Glomerular visceral epithelial cell (primary cell): ENCODE results near the gene CDK5RAP2.
"Not testable (repeated sequence)": the region's sequence is repeated elsewhere in the genome, so short reads cannot be mapped to it uniquely, and the experiment has no call there.

Source experiments
- DNase-seq: peaks from one replicate; pipeline ENCODE4 v3.0.0-alpha.2; 2016; ENCODE audit errors: extremely low spot score

The CDK5RAP2 gene

DNA sequence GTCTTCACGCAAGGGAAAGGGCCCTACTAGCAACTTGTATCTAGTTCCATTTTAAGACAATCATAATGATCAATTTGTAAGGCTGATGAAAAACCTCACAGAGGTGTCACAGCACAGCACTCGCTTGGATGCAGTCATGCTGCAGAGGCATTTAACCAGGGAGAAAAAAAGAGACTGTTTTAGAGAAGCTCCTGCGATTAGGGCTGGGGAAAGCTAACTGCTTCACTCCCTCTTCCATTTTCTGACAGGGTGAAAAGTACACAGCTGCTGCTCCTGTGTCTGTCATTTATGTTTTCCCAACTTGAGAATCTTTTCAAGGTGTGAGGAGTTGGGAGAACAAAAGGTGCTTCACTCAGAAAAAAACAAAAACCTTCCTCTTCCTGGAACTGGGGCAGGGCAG lies 106.4 kb downstream of the CDK5RAP2 start:
- DNase-seq: no peak

DNA sequence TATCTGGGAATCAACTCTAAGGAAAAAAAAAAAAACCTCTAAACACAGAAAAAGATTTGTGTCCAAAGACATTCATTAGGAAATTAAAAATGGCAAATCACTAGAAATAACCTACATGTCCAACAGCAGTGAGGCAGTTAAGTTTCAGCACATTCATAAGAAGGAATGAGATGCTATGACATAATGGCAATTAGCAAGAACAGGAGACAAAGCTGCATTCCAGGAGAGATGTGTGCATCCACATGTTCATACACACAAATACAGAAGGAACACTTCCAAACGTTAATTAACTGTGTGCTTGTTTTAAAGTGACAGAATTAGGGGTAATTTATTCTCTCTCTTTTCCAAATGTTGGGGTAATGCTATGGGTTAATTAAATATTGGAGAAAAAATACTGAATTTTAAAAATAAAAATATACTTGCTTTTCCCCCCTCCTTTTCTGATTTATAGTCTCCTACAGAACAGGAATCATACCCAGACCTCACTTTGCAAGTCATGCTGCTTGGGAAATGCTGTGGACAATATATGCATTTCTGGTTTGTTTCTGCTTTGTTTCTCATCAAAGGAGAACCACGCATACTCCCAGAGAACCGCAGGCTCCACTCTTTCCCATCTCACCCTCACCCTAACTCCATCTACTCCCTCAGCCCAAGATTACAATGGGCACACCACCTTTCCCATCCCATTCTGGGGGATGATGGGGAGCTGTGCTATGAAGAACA lies 114.1 kb downstream of the CDK5RAP2 start:
- no peak for DNase-seq

DNA sequence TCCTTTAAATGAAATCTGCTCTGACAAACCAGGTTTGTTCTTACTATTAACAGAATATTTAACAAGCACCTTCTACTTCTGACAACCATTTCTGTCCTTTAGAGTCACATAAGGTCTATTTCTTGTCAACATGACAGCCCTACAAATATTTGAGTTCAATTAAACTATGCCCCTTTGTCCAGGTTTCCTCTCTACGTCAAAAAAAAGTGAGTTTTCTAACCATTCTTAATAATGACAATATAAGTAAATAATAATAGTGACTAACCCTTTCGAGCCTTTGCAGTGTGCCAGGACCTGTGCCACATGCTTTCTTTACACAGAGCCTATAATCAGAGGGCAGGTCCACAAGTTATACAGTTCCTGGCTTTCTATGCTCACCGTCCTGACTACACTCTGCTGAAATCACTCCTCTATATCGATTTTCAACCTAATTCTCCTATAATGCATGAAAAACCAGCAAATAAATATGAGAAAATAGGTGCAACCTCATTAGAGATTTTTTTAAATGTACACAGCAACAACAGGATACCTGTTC lies 115.0 kb downstream of the CDK5RAP2 start:
- DNase-seq: no peak

DNA sequence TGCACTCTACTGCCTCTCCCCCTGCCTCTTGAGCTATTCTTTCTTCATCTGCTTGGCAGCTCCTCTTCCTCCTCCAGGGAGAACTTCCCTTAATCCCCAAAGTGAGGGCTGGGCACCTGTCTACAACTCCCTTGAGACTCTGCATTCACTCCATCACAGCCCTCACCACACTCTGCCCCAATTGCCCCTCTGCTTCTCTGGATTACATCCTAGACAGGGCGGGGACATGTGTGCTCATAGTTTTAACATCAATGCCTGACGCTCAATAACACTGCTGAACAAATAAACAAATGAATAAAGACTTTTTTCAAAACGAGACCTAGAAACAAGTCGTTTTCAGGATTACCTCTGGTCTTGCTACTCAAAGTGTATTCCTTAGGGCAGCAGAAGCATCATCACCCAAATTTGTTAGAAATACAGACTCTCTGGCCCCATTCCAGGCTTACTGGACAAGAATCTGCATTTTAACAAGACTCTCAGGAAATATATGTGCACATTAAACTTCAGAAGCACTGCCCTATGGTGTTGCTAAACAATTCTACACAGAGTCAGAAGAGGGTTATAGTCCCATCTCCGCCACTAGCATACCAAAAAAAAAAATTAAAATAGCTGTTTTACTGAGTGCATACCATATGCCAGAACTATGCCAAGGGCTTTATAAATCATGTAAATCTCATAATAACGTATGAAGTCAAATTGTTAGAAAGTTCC lies 115.6 kb downstream of the CDK5RAP2 start:
- DNase-seq: no peak

DNA sequence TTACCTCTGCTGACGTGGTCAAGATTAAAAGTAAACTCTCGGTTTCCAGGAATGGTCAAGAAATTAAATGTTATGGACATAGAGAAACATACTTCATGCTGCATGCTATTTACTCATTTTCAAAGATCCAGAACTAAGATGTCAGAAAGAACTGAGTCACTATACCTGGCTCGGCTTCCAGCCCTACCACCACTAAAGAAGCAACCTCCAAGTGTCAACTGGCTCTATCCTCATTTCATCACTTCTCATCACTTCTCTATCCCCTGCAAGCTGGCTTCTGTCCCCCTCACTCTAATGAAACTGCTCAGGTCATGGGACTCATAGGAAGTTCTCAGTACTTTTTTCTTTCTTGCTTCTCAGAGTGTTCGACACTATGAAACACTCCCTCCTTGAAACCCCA lies 116.2 kb downstream of the CDK5RAP2 start:
- DNase-seq: no peak

DNA sequence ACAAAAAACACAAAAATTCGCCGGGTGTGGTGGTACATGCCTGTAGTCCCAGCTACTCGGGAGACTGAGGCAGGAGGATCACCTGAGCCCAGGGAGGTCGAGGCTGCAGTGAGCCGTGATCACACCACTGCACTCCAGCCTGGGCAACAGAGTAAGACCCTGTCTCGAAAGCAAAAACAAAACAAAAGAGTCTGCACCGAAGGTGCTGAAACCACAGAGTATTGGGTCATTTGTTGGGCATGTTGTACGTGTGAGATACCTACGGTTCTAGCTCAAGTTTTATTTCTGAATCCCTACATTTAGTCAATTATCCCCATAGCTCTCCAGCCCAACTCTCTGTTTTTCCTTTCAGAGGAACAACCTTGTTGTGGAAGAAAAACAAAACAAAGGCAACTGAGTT lies 118.3 kb downstream of the CDK5RAP2 start:
- not testable (repeated sequence) for DNase-seq

DNA sequence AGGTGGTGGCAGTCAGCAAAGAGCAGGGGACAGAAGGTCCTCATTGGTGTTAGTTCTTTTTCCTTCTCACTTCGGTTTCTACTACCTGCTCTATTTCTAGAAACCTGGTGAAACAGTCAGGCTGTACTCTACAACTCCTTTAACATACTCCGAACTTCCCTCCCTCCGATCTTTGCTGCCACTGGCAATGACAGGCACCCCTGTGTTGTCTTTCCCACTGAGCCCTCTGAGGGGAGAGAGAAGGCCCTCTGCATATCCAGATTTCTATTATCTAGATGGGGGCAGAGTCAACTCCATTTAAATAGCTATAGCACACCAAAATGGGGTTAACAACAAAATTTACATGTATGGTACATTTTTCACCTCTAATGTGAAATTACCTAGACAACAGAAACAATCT lies 123.7 kb downstream of the CDK5RAP2 start:
- DNase-seq: no peak

DNA sequence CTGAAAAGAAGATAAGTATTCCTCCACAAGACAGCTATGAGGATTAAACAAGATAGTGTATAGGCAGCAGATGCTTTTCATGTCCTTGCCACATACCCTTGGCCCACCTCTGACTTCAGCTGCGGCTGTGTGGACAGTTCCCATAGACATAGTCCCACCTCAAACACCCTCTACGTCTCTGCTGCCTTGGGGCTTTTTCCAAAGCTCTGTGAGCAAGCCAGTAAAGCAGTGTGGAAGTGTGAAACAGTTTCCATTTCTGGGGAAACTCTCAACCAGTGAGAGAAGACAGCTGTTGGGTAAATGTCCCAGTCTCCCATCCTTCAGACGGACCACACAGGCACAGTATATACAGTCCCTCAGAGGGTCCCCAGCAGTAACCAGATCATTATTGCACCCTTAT lies 125.5 kb downstream of the CDK5RAP2 start:
- no peak for DNase-seq

DNA sequence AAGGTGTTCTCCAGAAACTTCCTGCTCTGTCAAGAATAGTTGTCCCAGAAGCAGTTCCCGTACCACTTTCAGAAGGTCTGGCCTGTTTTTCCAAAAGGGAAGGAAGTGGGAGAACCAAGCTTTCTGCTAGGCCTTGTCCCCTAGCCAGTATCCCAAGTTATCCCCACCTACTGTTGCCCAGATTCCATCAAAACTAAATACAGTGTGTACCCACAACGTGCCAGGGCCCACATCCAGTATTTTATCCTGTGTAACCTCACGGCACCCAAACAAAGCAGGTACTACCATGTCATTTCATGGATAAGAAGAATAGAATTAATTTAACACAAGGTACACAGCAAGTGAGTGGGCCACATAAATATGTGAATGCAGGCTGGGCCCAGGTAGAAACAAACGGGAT lies 126.2 kb downstream of the CDK5RAP2 start:
- no peak for DNase-seq

DNA sequence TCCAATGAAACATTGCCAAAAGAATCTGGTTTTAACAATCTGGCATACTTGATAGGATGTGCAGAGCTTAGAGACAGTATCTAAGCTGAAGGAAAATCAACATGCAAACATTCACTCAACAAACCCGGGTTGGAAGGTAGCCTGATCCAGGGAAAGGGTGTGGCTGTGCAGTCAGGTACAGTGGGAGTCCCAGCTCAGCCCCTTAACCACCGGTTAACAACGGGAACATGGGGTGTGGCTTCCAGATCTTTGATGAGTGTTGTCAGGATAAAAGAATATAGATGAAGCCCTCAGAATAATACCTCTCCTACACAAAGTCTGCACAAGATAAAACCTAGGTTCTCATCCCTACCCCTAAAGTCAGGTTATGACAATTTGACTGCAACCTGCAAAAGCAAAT lies 127.3 kb downstream of the CDK5RAP2 start:
- DNase-seq: no peak

DNA sequence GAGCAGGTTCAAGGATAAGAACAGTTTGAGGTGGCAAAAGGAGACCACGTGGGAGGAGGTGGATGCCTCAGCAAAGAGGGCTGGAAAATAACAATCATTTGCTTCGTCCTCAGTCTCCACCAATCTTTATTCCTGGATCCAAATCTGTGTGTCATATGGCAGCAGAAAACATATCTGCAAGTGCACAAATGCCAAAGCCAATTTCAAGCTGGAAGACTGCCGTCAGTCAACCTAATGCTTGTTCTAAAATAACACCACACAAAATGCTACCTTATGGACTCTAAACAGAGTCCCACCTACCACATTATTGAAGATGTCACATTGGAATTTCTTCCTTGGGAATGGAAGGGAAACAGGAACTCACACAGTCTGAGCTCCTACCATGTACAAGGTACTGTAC lies 129.1 kb downstream of the CDK5RAP2 start:
- no peak for DNase-seq

DNA sequence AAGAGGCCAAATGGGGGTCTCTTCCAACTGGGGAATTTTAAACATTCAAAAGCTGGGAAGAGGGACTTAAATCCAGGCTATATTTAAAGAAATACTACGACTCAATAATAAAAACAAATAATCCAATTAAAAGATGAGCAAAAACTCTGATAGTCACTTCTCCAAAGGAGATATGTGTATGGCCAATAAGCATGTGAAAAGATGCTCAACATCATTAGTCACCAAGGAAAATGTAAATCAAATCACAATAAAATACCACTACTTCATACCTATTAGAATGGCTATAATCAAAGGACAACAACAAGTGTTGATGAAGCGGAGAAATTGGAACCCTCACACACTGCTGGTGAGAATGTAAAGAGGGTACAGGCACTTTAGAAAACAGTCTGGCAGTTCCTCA lies 130.4 kb downstream of the CDK5RAP2 start:
- DNase-seq: no peak

DNA sequence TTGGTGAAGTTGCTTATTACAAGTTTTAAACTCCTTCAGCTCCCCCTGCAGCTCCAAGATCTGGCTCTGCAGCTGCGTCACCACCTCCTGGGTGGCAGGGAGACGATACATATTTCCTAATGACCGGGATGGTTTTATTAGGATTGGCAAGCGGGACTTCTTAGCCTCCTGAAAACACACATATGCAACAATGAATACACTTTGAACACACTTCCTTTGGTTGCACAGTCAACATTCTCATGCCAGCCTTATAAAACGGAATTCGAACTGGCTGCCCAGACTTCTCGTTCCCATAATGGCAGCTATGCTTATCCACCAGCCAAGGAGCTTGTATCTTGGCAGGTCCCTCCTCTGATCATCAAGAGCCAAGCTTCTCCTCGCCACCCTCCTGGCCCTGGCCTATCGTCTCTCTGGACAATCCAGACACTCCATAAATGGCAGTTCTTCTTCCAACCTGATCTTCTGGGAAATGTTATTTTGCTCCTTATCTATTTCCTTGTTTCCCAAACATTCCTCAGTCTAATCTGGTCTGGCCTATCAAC lies 131.9 kb downstream of the CDK5RAP2 start:
- no peak for DNase-seq

DNA sequence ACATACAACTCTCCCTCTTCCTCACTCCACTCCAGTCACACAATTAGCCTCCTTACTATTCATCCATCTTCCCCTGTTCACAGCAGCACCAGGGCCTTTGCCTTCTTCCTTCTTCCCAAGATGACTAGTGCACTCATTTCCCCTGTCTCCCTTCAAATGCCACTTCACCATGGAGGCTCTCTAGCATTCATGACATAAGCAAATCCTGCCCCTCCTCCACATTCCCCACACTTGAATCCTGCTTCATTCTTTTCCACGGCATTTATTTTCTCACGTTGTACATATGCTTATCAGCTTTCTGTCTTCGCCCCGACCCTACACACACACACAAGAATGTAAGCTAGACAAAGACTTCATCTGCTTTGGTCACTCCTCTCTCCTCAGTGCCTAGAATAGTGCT lies 133.3 kb downstream of the CDK5RAP2 start:
- no peak for DNase-seq

DNA sequence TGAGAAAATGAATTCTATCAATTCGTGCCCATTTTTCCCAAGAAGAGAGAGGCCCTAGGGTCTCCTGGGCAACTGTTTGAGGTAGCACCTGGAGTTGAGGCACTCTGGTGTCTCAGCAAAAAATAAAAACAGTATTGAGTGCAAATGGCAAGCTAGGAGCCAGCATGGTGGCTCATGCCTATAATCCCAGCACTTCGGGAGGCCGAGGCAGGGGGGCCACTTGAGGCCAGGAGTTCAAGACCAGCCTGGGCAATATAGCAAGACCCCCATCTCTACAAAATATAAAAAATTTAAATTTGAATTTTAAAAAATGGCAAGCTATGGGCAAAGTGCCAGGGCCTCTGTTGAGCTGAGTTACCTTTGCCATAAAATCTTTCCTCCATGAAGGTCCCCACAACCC lies 136.0 kb downstream of the CDK5RAP2 start:
- no peak for DNase-seq

DNA sequence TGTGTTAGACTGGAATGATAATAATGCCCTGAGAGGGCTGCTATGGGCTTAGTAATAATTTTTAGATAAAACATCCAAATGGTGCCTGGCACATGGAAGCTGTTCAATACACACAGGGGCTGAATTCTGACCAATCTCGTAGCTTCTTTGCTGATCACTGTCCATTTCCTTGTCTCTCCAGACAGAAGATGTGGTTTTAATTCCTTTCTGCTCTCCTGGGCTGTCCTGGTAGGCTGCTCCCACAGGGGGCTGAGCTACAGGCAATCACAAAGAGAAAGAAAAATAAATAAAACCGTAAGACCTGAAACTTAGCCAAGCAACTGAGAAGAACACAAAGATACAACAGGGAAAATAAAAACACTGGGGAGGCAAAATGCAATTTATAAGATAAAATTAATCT lies 136.5 kb downstream of the CDK5RAP2 start:
- peak; percentile 31 for DNase-seq

DNA sequence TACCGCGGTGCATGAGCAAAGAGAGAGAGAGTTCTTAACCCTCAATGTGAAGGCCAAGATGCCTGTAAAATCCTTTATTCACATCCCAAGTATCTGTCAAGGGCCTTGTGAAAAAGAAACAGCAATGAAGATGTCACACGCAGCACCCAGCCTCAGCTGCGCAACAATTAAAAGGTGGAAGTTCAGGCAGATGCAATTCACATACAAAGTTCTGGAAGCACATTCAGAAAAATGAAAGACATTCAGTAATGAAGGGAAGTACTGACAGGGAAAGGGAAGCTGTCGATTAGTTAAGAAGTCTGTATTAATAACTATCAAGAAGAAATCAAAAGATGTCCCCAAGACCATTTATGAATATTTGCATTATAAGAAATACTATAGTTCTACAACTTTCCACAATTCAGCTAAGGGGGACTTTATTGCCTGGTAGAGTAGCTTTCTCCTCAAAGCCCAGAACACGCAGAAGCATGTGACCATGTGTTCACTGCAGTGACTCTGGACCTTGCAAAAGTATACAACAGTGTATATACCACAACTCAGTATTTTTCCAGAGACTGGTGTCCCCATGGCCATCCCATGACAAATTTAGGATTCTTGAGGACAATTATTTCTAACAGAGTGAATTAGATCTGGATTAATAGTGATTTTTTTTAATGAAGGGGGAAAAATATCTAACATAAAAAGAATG lies 137.5 kb downstream of the CDK5RAP2 start:
- no peak for DNase-seq

DNA sequence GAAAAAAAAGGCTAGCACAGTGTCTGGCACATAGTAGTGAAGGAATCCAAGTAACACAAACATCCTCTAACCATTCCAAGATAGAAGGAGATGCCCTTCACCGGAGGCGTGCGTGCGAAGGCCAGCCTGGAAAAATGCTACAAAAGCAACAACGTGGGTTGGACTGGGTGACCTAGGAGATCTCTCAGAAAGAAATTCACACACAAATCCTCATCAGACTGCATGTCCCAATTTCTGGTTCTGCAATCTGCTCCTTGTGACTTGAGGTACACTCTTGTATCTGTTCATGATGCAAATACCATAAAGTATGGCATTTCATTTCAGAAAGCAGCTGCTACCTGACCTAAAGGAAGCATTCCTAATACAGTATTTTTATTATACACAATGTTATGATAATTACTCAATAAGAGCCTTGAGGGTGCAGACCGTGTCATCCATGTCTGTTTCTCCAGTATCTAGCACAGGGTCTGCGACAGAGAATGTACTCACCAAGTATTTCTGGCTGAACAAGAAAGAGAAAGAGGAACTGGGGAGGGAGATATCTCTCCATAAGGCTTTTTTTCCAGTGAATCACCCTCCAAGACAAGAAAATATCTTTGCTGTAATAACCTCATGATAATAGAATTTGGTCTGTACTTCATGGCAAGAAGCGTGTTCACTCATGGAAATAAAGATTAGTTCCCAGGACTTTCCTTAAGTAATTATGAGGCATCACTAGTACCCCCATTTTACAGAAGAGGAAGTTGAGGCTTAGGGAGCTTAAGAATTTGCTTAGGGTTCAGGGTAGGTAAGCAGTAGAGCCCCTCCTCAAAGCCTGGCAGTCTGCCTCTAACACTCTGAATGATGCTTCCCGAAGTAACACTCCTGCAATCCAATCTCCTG lies 138.3 kb downstream of the CDK5RAP2 start:
- peak; percentile 22 for DNase-seq

DNA sequence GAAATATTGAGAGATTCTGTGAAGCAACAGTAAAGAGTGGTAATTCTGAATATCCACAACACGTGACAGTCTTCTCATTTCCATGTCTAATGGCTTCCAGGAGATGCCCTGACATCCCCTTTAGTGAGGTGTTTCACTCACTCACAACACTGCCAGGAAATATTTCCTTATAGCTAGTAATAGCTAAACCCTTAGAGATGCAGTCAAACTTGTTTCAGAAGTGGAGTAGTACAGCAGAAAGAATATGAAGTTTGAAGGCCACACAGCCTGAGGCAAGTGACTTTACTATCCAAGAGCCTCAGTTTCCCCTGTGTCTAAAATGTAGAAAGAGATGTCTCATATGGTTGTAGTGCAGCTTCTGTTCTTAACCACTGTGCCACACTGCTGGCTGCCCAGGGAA lies 139.2 kb downstream of the CDK5RAP2 start:
- DNase-seq: no peak

DNA sequence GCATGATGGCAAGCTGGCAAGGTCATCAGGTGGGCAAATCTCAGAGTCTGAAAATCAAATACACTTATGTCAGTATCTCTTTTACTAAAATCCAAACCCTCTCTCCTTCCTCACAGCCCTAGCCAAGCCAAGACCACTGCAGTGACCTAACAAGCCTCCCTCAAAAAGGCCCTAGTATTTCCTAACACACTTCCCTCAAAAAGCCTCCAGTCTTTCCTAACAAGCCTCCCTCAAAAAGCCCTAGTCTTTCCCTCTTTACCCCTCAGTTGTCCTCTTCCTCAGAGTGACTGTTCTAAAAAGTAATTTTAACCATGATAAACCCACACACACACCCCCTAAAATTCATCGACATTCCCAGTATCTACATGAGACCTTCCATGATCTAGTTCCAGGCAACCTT lies 140.0 kb downstream of the CDK5RAP2 start:
- DNase-seq: no peak

DNA sequence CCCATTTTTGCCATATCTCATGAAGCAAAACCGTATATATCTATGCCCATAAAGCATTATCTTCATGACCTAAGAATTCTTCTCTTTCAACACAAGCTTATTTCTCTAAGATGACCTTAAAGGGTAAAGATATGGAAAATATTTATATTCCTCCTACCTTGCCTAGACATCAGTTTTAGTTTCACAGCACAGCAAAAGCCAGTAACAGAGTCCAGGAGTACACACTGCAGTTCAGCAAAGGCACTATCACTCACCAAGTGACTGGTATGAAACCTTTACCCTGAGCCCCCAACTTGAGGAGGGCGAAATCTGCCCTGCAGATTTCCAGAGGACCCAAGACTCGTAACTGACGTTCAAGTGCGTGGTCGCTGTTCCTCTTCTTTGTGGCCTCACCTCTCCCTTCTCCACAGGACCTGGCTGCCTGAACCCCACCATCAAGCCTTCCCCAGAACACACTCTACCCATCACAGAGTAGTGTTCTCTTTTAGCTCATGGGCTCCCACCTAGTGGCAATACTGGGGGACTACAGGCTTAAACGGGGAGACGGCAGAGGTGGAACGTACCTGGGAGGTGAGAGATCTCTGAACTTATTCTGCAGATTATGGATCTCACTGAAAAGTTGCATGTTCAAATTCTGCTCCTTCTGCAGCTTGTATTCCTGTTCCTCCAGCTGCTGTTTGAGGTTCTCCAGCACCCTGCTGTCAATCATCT lies 141.0 kb downstream of the CDK5RAP2 start:
- DNase-seq: peak; percentile 18
